Ovary (tissue), 9 donors: ENCODE results near the gene NEBL. TPM values are rescaled to one million over a fixed set of nuclear protein-coding genes. Genes with fewer than 3 reads are reported as not detected.

ENCODE experiments used
- DNase-seq, 5 donors: peaks; one replicate each; pipeline ENCODE4 v3.0.0-alpha.2; 2019 to 2020
- H3K27ac ChIP-seq, 2 donors: fragments of 200-600 bp; one replicate each; pipeline versions ENCODE4 v1.5.1 to v1.8.0; 2019 to 2022
- H3K27me3 ChIP-seq: fragments of 200-600 bp; one replicate; pipeline ENCODE4 v1.8.0; 2022
- H3K36me3 ChIP-seq: fragments of 200-600 bp; sonication (generic); one replicate; pipeline ENCODE4 v1.5.1; 2019
- H3K4me1 ChIP-seq: one replicate; pipeline ENCODE4 v1.8.1; 2013; ENCODE audit warnings: mild to moderate bottlenecking, moderate library complexity; ENCODE audit not compliant: insufficient read depth
- H3K4me3 ChIP-seq: fragments of 200-600 bp; sonication (generic); one replicate; pipeline ENCODE4 v1.5.1; 2017
- H3K9me3 ChIP-seq, 2 donors: fragments of 200-600 bp in 1 of 2; sonication (generic) in 1 of 2; one replicate each; pipeline versions ENCODE4 v1.5.1 to v1.8.1; 2013 to 2019; ENCODE audit warnings: mild to moderate bottlenecking in 1 of 2, moderate library complexity in 1 of 2
- EP300 ChIP-seq: sonication (generic); formaldehyde crosslinking; IDR thresholded peaks from one replicate; pipeline ENCODE4 v1.6.1; 2017; ENCODE audit warnings: antibody characterized with exemption
- POLR2A ChIP-seq: fragments of 450-650 bp; IDR thresholded peaks from one replicate; pipeline ENCODE4 v1.6.1; 2017; ENCODE audit warnings: antibody characterized with exemption, mild to moderate bottlenecking, moderate library complexity
- WGBS, 3 donors: extraction: QIAGEN DNeasy Blood & Tissue Kit in 1 of 3; methylation state at CpG; one replicate each; pipeline versions ENCODE4 v1.1.5 to v1.1.7; 2013 to 2017; 5-methylcytosine and 5-hydroxymethylcytosine counted together
- intact Hi-C, 4 donors: fragments of 100-400 bp; cut with DNase I; formaldehyde crosslinking; loops; one replicate each; pipeline versions ENCODE4 v1.11.0 to v1.15.1; 2022 to 2023
- polyA plus RNA-seq, 2 donors: library from polyadenylated mRNA; stranded (reverse); fragments of 200-250 nt in 1 of 2; fragments of 350-450 nt in 1 of 2; fragmentation: Illumina TruSeq in 1 of 2; extraction: RNeasy Lipid Tissue Mini Kit (QIAGEN cat#74804) in 1 of 2; gene quantifications; one replicate each; pipeline ENCODE4 v1.2.3, GENCODE V29; 2013 to 2014
- total RNA-seq, 7 donors: library from RNA; depleted of rRNA in 2 of 7; stranded (reverse); fragments of >200 nt in 2 of 7; fragmentation: NEBNext Ultra II Directional in 3 of 7; extraction: Animal tissue kit (Norgen Biotek cat#: 25700) in 3 of 7; gene quantifications; one replicate each; pipeline versions ENCODE4 v1.1.0 to v1.2.4, GENCODE V29; 2016 to 2023
- TF ChIP-seq, protein P1 (sequence below), 3 donors: fragments of 450-650 bp in 2 of 3; fragments of 200-600 bp in 1 of 3; IDR thresholded peaks; one replicate each; pipeline versions ENCODE4 v1.5.1 to v1.8.0; 2016 to 2022; ENCODE audit warnings: antibody characterized with exemption in 3 of 3, mild to moderate bottlenecking in 1 of 3
- donor health status: DM: no; HTN: no; CAD: no; lungs with moderate emphysema.
- donor health status: DM: no; HTN: no; CAD: no.
- donor health status: Bipolar disorder and iron deficiency.
- donor health status: DM: yes; HTN: yes; CAD: no.
- donor health status: DM: no; HTN: no; CAD: no.
- donor health status: DM: yes; HTN: yes; CAD: no.

Gene NEBL
- total and polyA plus RNA-seq, 9 donors = 0.83 to 17.9 (median 3.1) TPM

DNA sequence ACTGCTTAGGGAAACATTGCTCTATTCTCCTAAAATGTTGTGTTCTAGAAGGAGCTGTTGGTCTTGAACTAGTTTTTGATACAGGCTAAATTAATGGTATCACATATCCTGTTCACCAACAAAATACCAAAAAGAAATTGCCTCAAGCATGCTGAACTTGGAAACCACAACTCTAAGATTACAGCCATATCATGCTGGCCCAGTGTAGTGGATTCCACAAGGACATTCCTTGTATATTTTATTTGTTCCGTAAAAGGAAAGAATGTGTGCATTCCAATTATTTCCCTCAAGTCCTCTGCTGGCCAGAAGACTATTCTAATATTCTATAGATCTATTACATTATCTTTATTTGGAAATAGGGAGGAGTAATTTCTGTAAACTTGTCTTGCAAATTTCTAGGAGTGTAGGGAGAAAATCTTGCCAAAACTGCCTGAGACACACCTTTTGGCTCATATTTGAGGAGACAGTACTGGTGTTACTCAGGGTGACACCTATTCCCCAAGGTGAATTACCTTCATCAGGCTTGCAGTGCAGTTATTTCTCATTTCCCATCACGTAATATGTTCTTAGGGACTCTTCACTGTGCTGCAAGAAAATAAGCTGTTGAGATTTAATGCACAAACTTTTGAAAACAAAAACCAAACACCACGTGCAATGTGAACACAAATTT is 1.9 kb upstream of the NEBL start:
- Histone ChIP-seq H3K4me1 (no peaks in the 10 kb centered on the region), H3K27me3 (no peaks in the 10 kb centered on the region), H3K36me3 (no peaks in the 10 kb centered on the region), H3K4me3 (no peak overlapping the region), H3K9me3 (no peaks in the 10 kb centered on the region), H3K27ac (no peak overlapping the region)
- 44 to 48% (median 46%) methylated on average over 3 of the region's 3 CpGs for WGBS, 3 donors
- TF ChIP-seq, protein P1, sequence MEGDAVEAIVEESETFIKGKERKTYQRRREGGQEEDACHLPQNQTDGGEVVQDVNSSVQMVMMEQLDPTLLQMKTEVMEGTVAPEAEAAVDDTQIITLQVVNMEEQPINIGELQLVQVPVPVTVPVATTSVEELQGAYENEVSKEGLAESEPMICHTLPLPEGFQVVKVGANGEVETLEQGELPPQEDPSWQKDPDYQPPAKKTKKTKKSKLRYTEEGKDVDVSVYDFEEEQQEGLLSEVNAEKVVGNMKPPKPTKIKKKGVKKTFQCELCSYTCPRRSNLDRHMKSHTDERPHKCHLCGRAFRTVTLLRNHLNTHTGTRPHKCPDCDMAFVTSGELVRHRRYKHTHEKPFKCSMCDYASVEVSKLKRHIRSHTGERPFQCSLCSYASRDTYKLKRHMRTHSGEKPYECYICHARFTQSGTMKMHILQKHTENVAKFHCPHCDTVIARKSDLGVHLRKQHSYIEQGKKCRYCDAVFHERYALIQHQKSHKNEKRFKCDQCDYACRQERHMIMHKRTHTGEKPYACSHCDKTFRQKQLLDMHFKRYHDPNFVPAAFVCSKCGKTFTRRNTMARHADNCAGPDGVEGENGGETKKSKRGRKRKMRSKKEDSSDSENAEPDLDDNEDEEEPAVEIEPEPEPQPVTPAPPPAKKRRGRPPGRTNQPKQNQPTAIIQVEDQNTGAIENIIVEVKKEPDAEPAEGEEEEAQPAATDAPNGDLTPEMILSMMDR (IDR thresholded peaks at IDR 0.05) = no peak
- TF ChIP-seq POLR2A (no peak), EP300 (no peak)
- DNase-seq = no peak
- intact Hi-C loops = no loop called here

DNA sequence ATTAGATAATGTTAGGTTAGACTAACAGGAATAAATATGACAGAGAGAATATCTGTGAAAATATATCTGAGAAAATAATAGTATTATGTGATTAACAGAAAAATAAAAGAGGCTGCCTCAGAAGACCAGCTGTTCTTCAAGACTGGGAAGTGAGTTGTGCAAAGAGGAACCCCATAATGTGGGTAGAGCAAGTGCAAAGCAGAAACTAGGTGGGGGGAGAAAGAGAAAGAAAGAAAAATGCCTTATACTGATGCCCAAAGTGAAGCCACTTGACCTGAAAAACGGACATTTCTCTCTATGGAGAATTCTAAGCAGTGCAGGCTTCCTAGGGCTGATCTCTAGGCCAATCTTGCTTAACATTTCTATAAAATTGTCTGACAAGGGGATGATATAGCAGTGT is 3.8 kb downstream of the NEBL start:
- H3K4me1 ChIP-seq = no peaks in the 10 kb centered on the region
- no peak overlapping the region for H3K4me3 ChIP-seq
- H3K9me3 ChIP-seq = no peaks in the 10 kb centered on the region
- intact Hi-C loops = no loop called here
- 53 to 63% (median 58%) methylated on average over 1 of the region's 1 CpG for WGBS, 3 donors
- DNase-seq = no peak
- H3K27ac ChIP-seq = no peak overlapping the region
- TF ChIP-seq POLR2A = no peak
- TF ChIP-seq, protein P1 (IDR thresholded peaks at IDR 0.05) = no peak
- no peak for TF ChIP-seq EP300
- H3K36me3 ChIP-seq = no peaks in the 10 kb centered on the region
- no peaks in the 10 kb centered on the region for H3K27me3 ChIP-seq

DNA sequence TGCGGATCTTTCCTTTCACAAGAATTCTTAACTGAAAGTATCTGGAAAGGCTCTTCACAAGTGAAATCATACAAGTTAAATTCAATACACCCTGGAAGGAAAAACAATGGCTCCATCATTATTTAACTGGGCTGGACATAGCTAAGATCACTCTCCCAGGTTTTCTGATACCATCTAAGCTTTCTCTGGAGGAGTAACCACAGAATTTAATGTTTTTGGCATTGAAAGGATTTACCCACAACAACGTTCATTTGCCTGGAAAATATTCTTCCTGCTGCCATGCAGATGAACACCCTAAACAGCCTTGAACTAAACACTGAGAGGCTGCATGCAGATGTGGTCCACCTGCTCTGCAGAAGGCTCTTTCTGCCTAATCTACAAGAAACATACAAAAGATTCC is 4.3 kb downstream of the NEBL start:
- no peak overlapping the region for H3K27ac ChIP-seq
- no peaks in the 10 kb centered on the region for H3K27me3 ChIP-seq
- intact Hi-C loops = no loop called here
- no peak for DNase-seq
- TF ChIP-seq EP300 (no peak), POLR2A (no peak)
- TF ChIP-seq, protein P1 (IDR thresholded peaks at IDR 0.05) = no peak
- WGBS, 3 donors = 28 to 39% (median 29%) methylated on average over 2 of the region's 2 CpGs
- H3K4me1 ChIP-seq = no peaks in the 10 kb centered on the region
- no peaks in the 10 kb centered on the region for H3K36me3 ChIP-seq
- H3K4me3 ChIP-seq = no peak overlapping the region
- no peaks in the 10 kb centered on the region for H3K9me3 ChIP-seq

DNA sequence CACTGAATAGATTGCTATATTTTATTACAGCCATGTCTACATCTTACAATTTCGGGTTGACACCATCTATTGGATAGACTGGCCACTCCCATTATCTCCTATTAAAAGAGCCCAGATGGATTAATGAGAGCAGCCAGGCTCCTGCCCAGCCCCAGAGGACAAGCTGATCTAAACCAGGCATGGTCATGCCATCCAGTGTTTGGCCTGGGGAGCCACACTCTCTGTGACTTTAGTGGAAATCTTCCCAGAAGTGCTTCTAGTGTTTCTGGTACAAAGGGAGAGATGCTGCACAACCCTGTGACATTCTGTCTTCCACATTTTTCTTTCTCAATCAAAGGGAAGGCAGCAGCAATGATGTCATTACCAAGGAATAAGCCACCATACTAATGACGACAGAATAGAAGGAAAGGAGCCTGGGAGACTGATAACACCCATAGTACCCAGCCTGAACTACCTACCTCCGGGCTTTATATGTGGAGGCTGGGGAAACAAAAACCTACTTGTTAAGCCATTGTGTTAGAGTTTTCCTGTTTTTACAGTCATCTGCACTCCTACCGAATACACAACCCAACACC is 5.0 kb downstream of the NEBL start:
- no peak for DNase-seq
- no peaks in the 10 kb centered on the region for H3K9me3 ChIP-seq
- intact Hi-C loops = no loop called here
- WGBS, 3 donors = 90 to 93% (median 90%) methylated on average over 4 of the region's 4 CpGs
- H3K27ac ChIP-seq = no peak overlapping the region
- H3K4me3 ChIP-seq = no peak overlapping the region
- H3K27me3 ChIP-seq = no peaks in the 10 kb centered on the region
- TF ChIP-seq POLR2A (no peak), EP300 (no peak)
- TF ChIP-seq, protein P1 (IDR thresholded peaks at IDR 0.05) = no peak
- H3K4me1 ChIP-seq = no peaks in the 10 kb centered on the region
- no peaks in the 10 kb centered on the region for H3K36me3 ChIP-seq
